ENCODE measurements around the gene TMPRSS9. TPM values are rescaled to one million over a fixed set of nuclear protein-coding genes. Genes with fewer than 3 reads are reported as not detected.

The TMPRSS9 gene
- total and polyA plus RNA-seq, 2 of the 13 experiments (the other 11 are each of a cell fraction or from before 2014, with no cell fraction given) = 2.5 to 5.2 TPM

- no peak for TF ChIP-seq ZNF484 (CRISPR knock-in tag; IDR thresholded peaks at IDR 0.05; ENCODE audit: borderline replicate concordance, low read depth)
- TF ChIP-seq, protein P1, sequence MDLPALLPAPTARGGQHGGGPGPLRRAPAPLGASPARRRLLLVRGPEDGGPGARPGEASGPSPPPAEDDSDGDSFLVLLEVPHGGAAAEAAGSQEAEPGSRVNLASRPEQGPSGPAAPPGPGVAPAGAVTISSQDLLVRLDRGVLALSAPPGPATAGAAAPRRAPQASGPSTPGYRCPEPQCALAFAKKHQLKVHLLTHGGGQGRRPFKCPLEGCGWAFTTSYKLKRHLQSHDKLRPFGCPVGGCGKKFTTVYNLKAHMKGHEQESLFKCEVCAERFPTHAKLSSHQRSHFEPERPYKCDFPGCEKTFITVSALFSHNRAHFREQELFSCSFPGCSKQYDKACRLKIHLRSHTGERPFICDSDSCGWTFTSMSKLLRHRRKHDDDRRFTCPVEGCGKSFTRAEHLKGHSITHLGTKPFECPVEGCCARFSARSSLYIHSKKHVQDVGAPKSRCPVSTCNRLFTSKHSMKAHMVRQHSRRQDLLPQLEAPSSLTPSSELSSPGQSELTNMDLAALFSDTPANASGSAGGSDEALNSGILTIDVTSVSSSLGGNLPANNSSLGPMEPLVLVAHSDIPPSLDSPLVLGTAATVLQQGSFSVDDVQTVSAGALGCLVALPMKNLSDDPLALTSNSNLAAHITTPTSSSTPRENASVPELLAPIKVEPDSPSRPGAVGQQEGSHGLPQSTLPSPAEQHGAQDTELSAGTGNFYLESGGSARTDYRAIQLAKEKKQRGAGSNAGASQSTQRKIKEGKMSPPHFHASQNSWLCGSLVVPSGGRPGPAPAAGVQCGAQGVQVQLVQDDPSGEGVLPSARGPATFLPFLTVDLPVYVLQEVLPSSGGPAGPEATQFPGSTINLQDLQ (CRISPR knock-in tag; IDR thresholded peaks at IDR 0.05) = no peak
- no peak for TF ChIP-seq ZNF737 (CRISPR knock-in tag; IDR thresholded peaks at IDR 0.05; ENCODE audit: borderline replicate concordance)
- no peak for TF ChIP-seq BRCA1 (CRISPR knock-in tag; IDR thresholded peaks at IDR 0.05)
- no peak for TF ChIP-seq ZNF446 (CRISPR knock-in tag; IDR thresholded peaks at IDR 0.05)
- no peak for TF ChIP-seq SMARCE1 (IDR thresholded peaks at IDR 0.05; ENCODE audit: borderline replicate concordance)
- TF ChIP-seq TCF7L2 (IDR thresholded peaks at IDR 0.05; ENCODE audit: low read depth, low read length) = no peak
- TF ChIP-seq KDM5A (IDR thresholded peaks at IDR 0.05; ENCODE audit: borderline replicate concordance, low read length) = peak; percentile 82
- TF ChIP-seq ZKSCAN1 (IDR thresholded peaks at IDR 0.05; ENCODE audit: low read length) = no peak
- TF ChIP-seq MTF2 (CRISPR knock-in tag; IDR thresholded peaks at IDR 0.05; ENCODE audit: borderline replicate concordance) = peak; percentile 54; the same call in 1 of the 2 replicates
- TF ChIP-seq CBX5 (CRISPR knock-in tag; IDR thresholded peaks at IDR 0.05; ENCODE audit: borderline replicate concordance) = peak; percentile 28
- TF ChIP-seq ZNF460 (CRISPR knock-in tag; IDR thresholded peaks at IDR 0.05; ENCODE audit: borderline replicate concordance) = no peak
- TF ChIP-seq MXI1 (IDR thresholded peaks at IDR 0.05; ENCODE audit: borderline replicate concordance, low read depth, low read length) = peak; percentile 43; the same call in 1 of the 3 replicates
- 0 out of 2 replicates have a peak, but pooled peaks have one; percentile 59 for TF ChIP-seq ZNF337 (CRISPR knock-in tag; IDR thresholded peaks at IDR 0.05; ENCODE audit: borderline replicate concordance, low read depth)
- no peak for TF ChIP-seq TBL1XR1 (IDR thresholded peaks at IDR 0.05; ENCODE audit: borderline replicate concordance, low read length, partially characterized antibody)
- TF ChIP-seq RARG (CRISPR knock-in tag; IDR thresholded peaks at IDR 0.05; ENCODE audit: low read depth) = no peak
- no peak for TF ChIP-seq MAFF (IDR thresholded peaks at IDR 0.05; ENCODE audit: low read depth, low read length)
- peak; percentile 57; the same call in 1 of the 2 replicates for TF ChIP-seq HIVEP1 (CRISPR knock-in tag; IDR thresholded peaks at IDR 0.05)
- TF ChIP-seq ZNF235 (CRISPR knock-in tag; IDR thresholded peaks at IDR 0.05; ENCODE audit: borderline replicate concordance) = no peak
- no peak for TF ChIP-seq ZNF362 (CRISPR knock-in tag; IDR thresholded peaks at IDR 0.05; ENCODE audit: borderline replicate concordance)
- TF ChIP-seq ZNF326 (CRISPR knock-in tag; IDR thresholded peaks at IDR 0.05; ENCODE audit: borderline replicate concordance) = no peak
- peak; percentile 96 for TF ChIP-seq RAD21 (CRISPR knock-in tag; IDR thresholded peaks at IDR 0.05)
- TF ChIP-seq ZNF281 (CRISPR knock-in tag; IDR thresholded peaks at IDR 0.05; ENCODE audit: borderline replicate concordance) = peak; percentile 89
- TF ChIP-seq ZNF614 (CRISPR knock-in tag; IDR thresholded peaks at IDR 0.05; ENCODE audit: borderline replicate concordance) = peak; percentile 71; the same call in 1 of the 2 replicates
Measured at GRCh38 chr19:2315818-2316353, 44.2 kb upstream of the TMPRSS9 start (continued).
